ENCODE data around the gene PRKCG. TPM values are rescaled to one million over a fixed set of nuclear protein-coding genes. Genes with fewer than 3 reads are reported as not detected.

The PRKCG gene
- total RNA-seq, 4 donors from 2014 or later = not detected

GRCh38 chr19:53953383-53953782 is 71.4 kb downstream of the PRKCG start:
- in situ Hi-C loops (cut with MboI; ENCODE audit: low sequenced_read_pairs in 4 of 4) (no loop called here), intact Hi-C loops (cut with DNase I; ENCODE audit: low total_unique reads) (no loop called here)
- TF ChIP-seq POLR2A (IDR thresholded peaks at IDR 0.05) = no peak
- TF ChIP-seq CTCF (IDR thresholded peaks at IDR 0.05 in 4 of 5, conservative IDR thresholded peaks at IDR 0.05 in 1 of 5) = no peak
- no peak overlapping the region for H3K4me3 ChIP-seq
- no peak for DNase-seq
- H3K27me3 ChIP-seq = peaks cover 19 to 44% (median 25%) of the 10 kb centered on the region in 3 donors
- no peaks in the 10 kb centered on the region for H3K9me3 ChIP-seq
- ATAC-seq = no peak
- no peak overlapping the region for H3K27ac ChIP-seq
- no peaks in the 10 kb centered on the region for H3K4me1 ChIP-seq
- H3K36me3 ChIP-seq = no peaks in the 10 kb centered on the region

Other genes with a start within 250 kb of the PRKCG start
- gene NLRP12, start 57.9 kb upstream of the PRKCG start, total RNA-seq = under 1 TPM in 3 of 4 donors, not detected in 1; 0.31 to 0.52 (median 0.35) TPM
- gene MYADM, start 14.3 kb upstream of the PRKCG start, total RNA-seq = 10 to 100 TPM in 2 of 4 donors, 1 to 10 TPM in 2; 4.5 to 12.6 (median 8.8) TPM
- not detected for gene CACNG7, start 27.1 kb downstream of the PRKCG start, total RNA-seq
- under 1 TPM; 0.02 to 0.10 (median 0.05) TPM for gene CACNG8, start 80.7 kb downstream of the PRKCG start, total RNA-seq
- 10 to 100 TPM; 25.2 to 50.3 (median 31.0) TPM for gene CACNG6, start 109.4 kb downstream of the PRKCG start, total RNA-seq
- not detected for gene VSTM1, start 181.7 kb downstream of the PRKCG start, total RNA-seq
- gene TARM1, start 199.2 kb downstream of the PRKCG start, total RNA-seq = not detected
- gene OSCAR, start 218.6 kb downstream of the PRKCG start, total RNA-seq = 1 to 10 TPM in 1 of 4 donors, under 1 TPM in 2, not detected in 1; 0.29 to 3.0 (median 0.69) TPM
- gene NDUFA3, start 220.7 kb downstream of the PRKCG start, total RNA-seq = 10 to 100 TPM; 29.5 to 84.9 (median 60.6) TPM
- 10 to 100 TPM in 3 of 4 donors, 1 to 10 TPM in 1; 7.5 to 18.1 (median 17.5) TPM for gene TFPT, start 233.5 kb downstream of the PRKCG start, total RNA-seq
- gene PRPF31, start 233.6 kb downstream of the PRKCG start, total RNA-seq = 10 to 100 TPM; 26.6 to 39.4 (median 37.2) TPM